HepG2 (cell line): ENCODE data around the gene TRIM31. TPM values are rescaled to one million over a fixed set of nuclear protein-coding genes. Genes with fewer than 3 reads are reported as not detected.
A peak's percentile ranks its signal among the peaks of the same experiment; 100 is the strongest.

ENCODE experiments used
- ATF5 ChIP-seq: sonication (generic); formaldehyde crosslinking; IDR thresholded peaks from 2 replicates; pipeline ENCODE4 v1.4.0; 2020; ENCODE audit warnings: mild to moderate bottlenecking, low read depth, missing genetic modification reagents
- GZF1 ChIP-seq: sonication (generic); formaldehyde crosslinking; IDR thresholded peaks from 2 replicates; pipeline ENCODE4 v1.5.1; 2020; ENCODE audit warnings: mild to moderate bottlenecking, missing genetic modification reagents
- MEIS2 ChIP-seq: sonication (generic); formaldehyde crosslinking; IDR thresholded peaks from 2 replicates; pipeline ENCODE4 v1.9.0; 2021; ENCODE audit warnings: mild to moderate bottlenecking, missing genetic modification reagents
- MYC ChIP-seq: sonication (generic); formaldehyde crosslinking; IDR thresholded peaks from 2 replicates; pipeline ENCODE4 v1.9.0; 2021; ENCODE audit warnings: missing genetic modification reagents, borderline replicate concordance
- RBM39 ChIP-seq: fragments of 200-400 bp; formaldehyde crosslinking; IDR thresholded peaks from one replicate; pipeline ENCODE4 v1.6.1; 2018; ENCODE audit warnings: antibody characterized with exemption, mild to moderate bottlenecking, low read depth, low read length; ENCODE audit not compliant: poor library complexity, severe bottlenecking
- TP53 ChIP-seq: sonication (generic); formaldehyde crosslinking; conservative IDR thresholded peaks from 2 replicates; pipeline ENCODE4 v1.4.0; 2020; ENCODE audit warnings: missing genetic modification reagents
- U2AF2 ChIP-seq: fragments of 200-400 bp; formaldehyde crosslinking; IDR thresholded peaks from 2 replicates; pipeline ENCODE4 v1.6.1; 2017; ENCODE audit warnings: low read depth, mild to moderate bottlenecking, low read length
- ZBTB21 ChIP-seq: sonication (generic); formaldehyde crosslinking; IDR thresholded peaks from 2 replicates; pipeline ENCODE4 v1.4.0; 2020; ENCODE audit warnings: missing genetic modification reagents
- ZBTB8A ChIP-seq: sonication (generic); formaldehyde crosslinking; IDR thresholded peaks from 2 replicates; pipeline ENCODE4 v1.4.0; 2020; ENCODE audit warnings: mild to moderate bottlenecking, low read depth, missing genetic modification reagents, borderline replicate concordance
- ZFP37 ChIP-seq: sonication (generic); formaldehyde crosslinking; IDR thresholded peaks from 2 replicates; pipeline ENCODE4 v1.4.0; 2020; ENCODE audit warnings: missing genetic modification reagents, borderline replicate concordance
- ZNF224 ChIP-seq: sonication (generic); formaldehyde crosslinking; IDR thresholded peaks from 2 replicates; pipeline ENCODE4 v1.5.0; 2020; ENCODE audit warnings: mild to moderate bottlenecking, missing genetic modification reagents
- ZNF230 ChIP-seq: sonication (generic); formaldehyde crosslinking; IDR thresholded peaks from 2 replicates; pipeline ENCODE4 v1.4.0; 2020; ENCODE audit warnings: mild to moderate bottlenecking, missing genetic modification reagents
- ZNF264 ChIP-seq: sonication (generic); formaldehyde crosslinking; IDR thresholded peaks from 2 replicates; pipeline ENCODE4 v1.4.0; 2020; ENCODE audit warnings: missing genetic modification reagents
- ZNF451 ChIP-seq: sonication (generic); formaldehyde crosslinking; IDR thresholded peaks from 2 replicates; pipeline ENCODE4 v1.5.0; 2020; ENCODE audit warnings: mild to moderate bottlenecking, missing genetic modification reagents
- ZSCAN12 ChIP-seq: sonication (generic); formaldehyde crosslinking; IDR thresholded peaks from 2 replicates; pipeline ENCODE4 v1.9.0; 2021; ENCODE audit warnings: mild to moderate bottlenecking, missing genetic modification reagents
- polyA plus RNA-seq, 8 experiments: library from polyadenylated mRNA; depleted of rRNA in 3 of 8; stranded (reverse) in 7 of 8; unstranded in 1 of 8; fragments of >200 nt; fragmentation: Illumina TruSeq in 4 of 8; extraction: Trizol in 4 of 8; gene quantifications; 2 replicates each; pipeline versions ENCODE4 v1.2.1 to v1.2.3, GENCODE V29; 2011 to 2016; ENCODE audit warnings: low read depth in 4 of 8, missing spikeins in 1 of 8, mixed read lengths in 1 of 8; ENCODE audit not compliant: insufficient read depth in 1 of 8
- total RNA-seq, 5 experiments: library from RNA; depleted of rRNA; stranded (reverse); fragments of >200 nt; fragmentation: Illumina TruSeq; extraction: Trizol; gene quantifications; 2 replicates each; pipeline ENCODE4 v1.2.3, GENCODE V29; 2016; ENCODE audit warnings: low read depth in 1 of 5
- TF ChIP-seq, protein P1 (sequence below): IDR thresholded peaks from 2 replicates; pipeline ENCODE4 v1.6.1; 2016; ENCODE audit warnings: low read depth
- TF ChIP-seq, protein P2 (sequence below): sonication (generic); formaldehyde crosslinking; IDR thresholded peaks from 2 replicates; pipeline ENCODE4 v1.5.0; 2020; ENCODE audit warnings: missing genetic modification reagents
- TF ChIP-seq, protein P3 (sequence below): sonication (generic); formaldehyde crosslinking; IDR thresholded peaks from 2 replicates; pipeline ENCODE4 v1.8.1; 2023; ENCODE audit warnings: mild to moderate bottlenecking, missing genetic modification reagents, borderline replicate concordance
- TF ChIP-seq, protein P4 (sequence below): sonication (generic); formaldehyde crosslinking; IDR thresholded peaks from 2 replicates; pipeline ENCODE4 v1.4.0; 2020; ENCODE audit warnings: missing genetic modification reagents, low read depth, mild to moderate bottlenecking, borderline replicate concordance
- TF ChIP-seq, protein P5 (sequence below): sonication (generic); formaldehyde crosslinking; IDR thresholded peaks from 2 replicates; pipeline ENCODE4 v1.4.0; 2020; ENCODE audit warnings: missing genetic modification reagents

Gene TRIM31
- total and polyA plus RNA-seq, 2 of the 13 experiments (the other 11 are each of a cell fraction or from before 2014, with no cell fraction given), result 0.13 to 0.51 TPM

- TF ChIP-seq, protein P1, sequence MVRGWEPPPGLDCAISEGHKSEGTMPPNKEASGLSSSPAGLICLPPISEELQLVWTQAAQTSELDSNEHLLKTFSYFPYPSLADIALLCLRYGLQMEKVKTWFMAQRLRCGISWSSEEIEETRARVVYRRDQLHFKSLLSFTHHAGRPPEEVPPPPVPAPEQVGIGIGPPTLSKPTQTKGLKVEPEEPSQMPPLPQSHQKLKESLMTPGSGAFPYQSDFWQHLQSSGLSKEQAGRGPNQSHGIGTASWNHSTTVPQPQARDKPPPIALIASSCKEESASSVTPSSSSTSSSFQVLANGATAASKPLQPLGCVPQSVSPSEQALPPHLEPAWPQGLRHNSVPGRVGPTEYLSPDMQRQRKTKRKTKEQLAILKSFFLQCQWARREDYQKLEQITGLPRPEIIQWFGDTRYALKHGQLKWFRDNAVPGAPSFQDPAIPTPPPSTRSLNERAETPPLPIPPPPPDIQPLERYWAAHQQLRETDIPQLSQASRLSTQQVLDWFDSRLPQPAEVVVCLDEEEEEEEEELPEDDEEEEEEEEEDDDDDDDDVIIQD (CRISPR knock-in tag), result no peak
- TF ChIP-seq, protein P2, sequence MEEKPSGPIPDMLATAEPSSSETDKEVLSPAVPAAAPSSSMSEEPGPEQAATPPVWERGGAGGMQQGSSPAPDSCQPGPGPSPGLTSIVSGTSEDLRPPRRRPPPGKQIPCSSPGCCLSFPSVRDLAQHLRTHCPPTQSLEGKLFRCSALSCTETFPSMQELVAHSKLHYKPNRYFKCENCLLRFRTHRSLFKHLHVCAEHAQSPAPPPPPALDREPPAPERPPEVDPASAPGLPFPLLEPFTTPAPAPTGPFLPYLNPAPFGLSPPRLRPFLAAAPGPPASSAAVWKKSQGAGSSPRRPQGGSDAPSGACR, result peak; percentile 70; the same call in 1 of the 2 replicates
- TF ChIP-seq ZBTB8A (CRISPR knock-in tag), result no peak
- TF ChIP-seq, protein P3, sequence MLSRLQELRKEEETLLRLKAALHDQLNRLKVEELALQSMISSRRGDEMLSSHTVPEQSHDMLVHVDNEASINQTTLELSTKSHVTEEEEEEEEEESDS, result no peak
- TF ChIP-seq ZNF451 (CRISPR knock-in tag), result peak; percentile 30; the same call in 1 of the 2 replicates
- 0 out of 2 replicates have a peak, but pooled peaks have one; percentile 26 for TF ChIP-seq GZF1
- peak; percentile 11 for TF ChIP-seq RBM39
- TF ChIP-seq MYC, result no peak
- TF ChIP-seq ZFP37, result no peak
- TF ChIP-seq, protein P4, sequence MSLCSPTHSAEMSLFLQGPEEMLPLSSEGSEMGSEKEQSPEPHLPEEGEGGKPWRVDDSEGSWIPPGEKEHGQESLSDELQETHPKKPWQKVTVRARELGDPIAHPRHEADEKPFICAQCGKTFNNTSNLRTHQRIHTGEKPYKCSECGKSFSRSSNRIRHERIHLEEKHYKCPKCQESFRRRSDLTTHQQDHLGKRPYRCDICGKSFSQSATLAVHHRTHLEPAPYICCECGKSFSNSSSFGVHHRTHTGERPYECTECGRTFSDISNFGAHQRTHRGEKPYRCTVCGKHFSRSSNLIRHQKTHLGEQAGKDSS (CRISPR knock-in tag), result no peak
- no peak for TF ChIP-seq ZBTB21 (CRISPR knock-in tag)
- TF ChIP-seq MEIS2 (CRISPR knock-in tag), result no peak
- no peak for TF ChIP-seq ZSCAN12
- TF ChIP-seq U2AF2, result no peak
- peak; percentile 90; the same call in 1 of the 2 replicates for TF ChIP-seq ZNF224 (CRISPR knock-in tag)
- 0 out of 2 replicates have a peak, but pooled peaks have one; percentile 15 for TF ChIP-seq ZNF230 (CRISPR knock-in tag)
- TF ChIP-seq, protein P5, sequence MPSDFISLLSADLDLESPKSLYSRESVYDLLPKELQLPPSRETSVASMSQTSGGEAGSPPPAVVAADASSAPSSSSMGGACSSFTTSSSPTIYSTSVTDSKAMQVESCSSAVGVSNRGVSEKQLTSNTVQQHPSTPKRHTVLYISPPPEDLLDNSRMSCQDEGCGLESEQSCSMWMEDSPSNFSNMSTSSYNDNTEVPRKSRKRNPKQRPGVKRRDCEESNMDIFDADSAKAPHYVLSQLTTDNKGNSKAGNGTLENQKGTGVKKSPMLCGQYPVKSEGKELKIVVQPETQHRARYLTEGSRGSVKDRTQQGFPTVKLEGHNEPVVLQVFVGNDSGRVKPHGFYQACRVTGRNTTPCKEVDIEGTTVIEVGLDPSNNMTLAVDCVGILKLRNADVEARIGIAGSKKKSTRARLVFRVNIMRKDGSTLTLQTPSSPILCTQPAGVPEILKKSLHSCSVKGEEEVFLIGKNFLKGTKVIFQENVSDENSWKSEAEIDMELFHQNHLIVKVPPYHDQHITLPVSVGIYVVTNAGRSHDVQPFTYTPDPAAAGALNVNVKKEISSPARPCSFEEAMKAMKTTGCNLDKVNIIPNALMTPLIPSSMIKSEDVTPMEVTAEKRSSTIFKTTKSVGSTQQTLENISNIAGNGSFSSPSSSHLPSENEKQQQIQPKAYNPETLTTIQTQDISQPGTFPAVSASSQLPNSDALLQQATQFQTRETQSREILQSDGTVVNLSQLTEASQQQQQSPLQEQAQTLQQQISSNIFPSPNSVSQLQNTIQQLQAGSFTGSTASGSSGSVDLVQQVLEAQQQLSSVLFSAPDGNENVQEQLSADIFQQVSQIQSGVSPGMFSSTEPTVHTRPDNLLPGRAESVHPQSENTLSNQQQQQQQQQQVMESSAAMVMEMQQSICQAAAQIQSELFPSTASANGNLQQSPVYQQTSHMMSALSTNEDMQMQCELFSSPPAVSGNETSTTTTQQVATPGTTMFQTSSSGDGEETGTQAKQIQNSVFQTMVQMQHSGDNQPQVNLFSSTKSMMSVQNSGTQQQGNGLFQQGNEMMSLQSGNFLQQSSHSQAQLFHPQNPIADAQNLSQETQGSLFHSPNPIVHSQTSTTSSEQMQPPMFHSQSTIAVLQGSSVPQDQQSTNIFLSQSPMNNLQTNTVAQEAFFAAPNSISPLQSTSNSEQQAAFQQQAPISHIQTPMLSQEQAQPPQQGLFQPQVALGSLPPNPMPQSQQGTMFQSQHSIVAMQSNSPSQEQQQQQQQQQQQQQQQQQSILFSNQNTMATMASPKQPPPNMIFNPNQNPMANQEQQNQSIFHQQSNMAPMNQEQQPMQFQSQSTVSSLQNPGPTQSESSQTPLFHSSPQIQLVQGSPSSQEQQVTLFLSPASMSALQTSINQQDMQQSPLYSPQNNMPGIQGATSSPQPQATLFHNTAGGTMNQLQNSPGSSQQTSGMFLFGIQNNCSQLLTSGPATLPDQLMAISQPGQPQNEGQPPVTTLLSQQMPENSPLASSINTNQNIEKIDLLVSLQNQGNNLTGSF (CRISPR knock-in tag), result no peak
- TF ChIP-seq ZNF264, result no peak
- peak; percentile 63; the same call in 1 of the 2 replicates for TF ChIP-seq ATF5 (CRISPR knock-in tag)
- no peak for TF ChIP-seq TP53
Measured at GRCh38 chr6:30060606-30061091, 52.2 kb downstream of the TRIM31 start (continued).
